HTERT RPE-1 (cell line): ENCODE data around the gene PBX2.
"Not testable (repeated sequence)": the region's sequence is repeated elsewhere in the genome, so short reads cannot be mapped to it uniquely, and the experiment has no call there.

Experiments
- in situ Hi-C: fragments of 300-500 bp; cut with MboI; formaldehyde crosslinking; loops from 4 replicates; pipeline ENCODE4 v1.14.3; 2020; ENCODE audit warnings: low sequenced_read_pairs

The PBX2 gene

GRCh38 chr6:32190054-32190851 lies at the start of gene PBX2:
Gene PBX2 (minus strand): TSS chr6:32190202. CDS start chr6:32189915, 287 bp downstream.
- in situ Hi-C loops = no loop called here

DNA sequence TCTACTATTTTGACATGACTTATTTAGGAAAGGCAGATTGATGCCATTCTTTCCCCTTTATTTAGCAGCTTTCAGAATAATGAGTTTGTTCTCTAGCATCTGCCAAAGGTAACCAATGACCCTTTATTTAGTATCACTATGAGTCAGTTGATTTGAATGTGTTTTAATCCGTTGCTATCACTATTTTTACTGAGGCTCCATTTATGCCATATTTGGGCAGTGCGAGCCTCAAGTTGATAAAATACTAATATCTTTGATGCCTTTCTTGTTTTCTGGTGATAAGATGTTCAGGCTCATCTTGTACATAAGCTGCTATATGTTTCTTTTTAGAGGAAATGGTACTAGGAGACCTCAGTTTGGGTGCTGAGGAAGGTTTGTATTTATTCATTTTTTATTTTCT lies 49.5 kb upstream of the PBX2 start:
- in situ Hi-C loops = no loop called here

DNA sequence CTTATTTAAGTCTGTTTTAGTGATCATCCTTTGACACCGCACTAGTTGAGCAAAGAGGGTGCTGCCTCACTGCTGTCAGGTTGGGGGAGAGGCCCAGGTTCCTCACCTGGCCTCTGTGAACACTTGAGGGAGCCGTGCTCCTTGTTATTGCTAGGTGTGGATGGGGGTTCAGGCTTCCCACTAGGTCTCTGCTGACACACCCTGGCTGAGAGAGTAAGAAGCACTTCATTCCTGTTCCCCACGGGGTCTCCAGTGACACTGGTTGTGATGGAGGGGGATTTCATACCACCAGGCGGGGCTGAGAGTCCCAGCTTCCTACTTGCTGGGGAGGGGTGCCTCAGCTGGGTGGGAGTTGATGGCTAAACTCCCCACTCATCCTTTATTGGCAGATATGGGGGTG lies 44.9 kb upstream of the PBX2 start:
- in situ Hi-C loops = no loop called here

DNA sequence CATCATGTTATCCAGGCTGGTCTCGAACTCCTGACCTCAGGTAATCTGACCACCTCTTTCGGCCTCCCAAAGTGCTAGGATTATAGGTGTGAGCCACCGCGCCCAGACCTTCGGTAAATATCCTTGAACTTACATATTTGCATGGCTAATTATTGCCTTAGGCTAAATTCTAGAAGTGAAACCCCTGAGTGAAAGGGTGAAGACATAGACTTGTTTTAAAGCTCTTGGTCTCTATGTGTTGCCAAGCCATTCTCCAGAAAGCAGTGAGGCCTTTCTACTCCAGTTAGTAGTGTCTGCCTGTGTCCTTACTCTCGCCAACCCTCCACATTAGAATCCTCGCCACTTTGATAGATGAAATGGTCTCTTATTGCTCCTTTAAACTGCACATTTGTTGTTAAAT lies 36.4 kb upstream of the PBX2 start:
- in situ Hi-C loops = no loop called here

GRCh38 chr6:32224696-32225095 lies 34.7 kb upstream of the PBX2 start:
- in situ Hi-C loops = no loop called here

DNA sequence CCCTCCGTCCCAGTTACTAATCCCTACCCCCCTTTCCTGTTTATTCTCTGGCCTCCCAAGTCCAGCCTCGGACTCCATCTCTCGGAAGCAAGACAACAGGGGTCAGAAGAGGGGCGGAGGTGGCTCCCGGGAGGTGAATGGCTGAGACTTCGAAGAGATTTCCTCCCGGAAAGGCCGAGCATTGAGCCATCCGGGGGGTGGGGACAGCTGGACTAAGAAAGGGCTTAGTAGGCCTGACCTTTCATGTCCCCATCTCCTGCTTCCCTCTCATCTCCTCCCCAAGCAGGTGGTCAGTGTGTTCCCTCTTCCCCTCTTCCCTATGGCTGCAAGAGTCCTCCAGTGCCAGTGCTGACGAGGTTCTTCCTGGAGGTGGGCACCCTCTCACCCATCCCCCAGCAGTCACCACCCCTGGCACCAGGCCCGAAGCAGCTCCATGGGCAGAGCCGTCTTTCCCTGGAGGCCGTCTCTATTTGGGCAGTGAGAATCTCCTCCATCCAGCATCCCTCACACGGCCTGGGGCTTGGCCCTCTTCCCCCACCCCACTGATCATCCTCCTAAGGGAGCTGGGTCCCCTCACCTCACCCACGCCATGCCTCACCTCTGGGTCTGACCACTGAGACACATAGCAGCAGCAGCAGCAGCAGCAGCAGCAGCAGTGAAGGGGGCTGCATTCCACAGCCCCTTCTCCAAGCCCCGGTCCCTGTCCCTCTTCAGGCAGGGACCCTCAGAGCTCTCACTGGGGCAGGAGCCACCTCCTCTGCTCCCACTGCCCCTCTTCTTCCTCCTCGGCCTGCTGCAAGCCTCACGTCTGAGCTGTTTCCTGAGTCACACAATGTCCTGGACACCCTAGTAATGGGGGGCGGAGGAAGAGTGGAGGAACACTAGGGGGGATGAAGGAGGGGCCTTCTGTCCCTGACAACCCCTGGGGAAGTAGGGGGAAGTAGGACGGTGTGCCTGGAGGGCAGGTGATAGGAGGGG lies 33.5 kb upstream of the PBX2 start, which contains the start of gene NOTCH4:
NOTCH4 (minus strand) TSS at position 810 of the 978 bp plus-strand sequence; CDS start at position 671, 139 bp downstream.
- in situ Hi-C loops = no loop called here

GRCh38 chr6:32222333-32223230 lies 32.6 kb upstream of the PBX2 start:
- in situ Hi-C loops = no loop called here

DNA sequence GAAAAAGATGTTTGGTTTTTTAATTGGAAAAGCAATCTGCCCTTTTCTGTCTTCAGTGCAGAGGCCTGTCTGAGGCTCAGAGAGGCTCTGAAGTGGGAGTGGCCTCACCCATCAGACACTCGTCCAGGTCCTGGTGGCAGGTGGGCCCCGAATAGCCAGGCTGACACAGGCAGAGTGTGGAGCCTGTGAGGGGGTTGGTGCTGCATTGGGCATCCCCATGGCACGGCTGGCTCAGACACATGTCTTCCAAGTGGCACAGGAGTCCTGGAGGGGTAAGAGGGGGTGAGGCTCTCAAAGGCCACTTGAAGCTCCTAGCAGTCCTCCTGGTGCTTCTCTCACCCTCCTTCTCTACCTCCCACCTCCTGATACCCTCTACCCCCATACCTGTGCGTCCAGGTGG lies 30.0 kb upstream of the PBX2 start:
- in situ Hi-C loops = no loop called here

- in situ Hi-C loops = no loop called here
These were observed 28.2 kb upstream of the PBX2 start for GRCh38 chr6:32218167-32218566.

GRCh38 chr6:32216998-32217397 lies 27.0 kb upstream of the PBX2 start:
- in situ Hi-C loops = no loop called here

DNA sequence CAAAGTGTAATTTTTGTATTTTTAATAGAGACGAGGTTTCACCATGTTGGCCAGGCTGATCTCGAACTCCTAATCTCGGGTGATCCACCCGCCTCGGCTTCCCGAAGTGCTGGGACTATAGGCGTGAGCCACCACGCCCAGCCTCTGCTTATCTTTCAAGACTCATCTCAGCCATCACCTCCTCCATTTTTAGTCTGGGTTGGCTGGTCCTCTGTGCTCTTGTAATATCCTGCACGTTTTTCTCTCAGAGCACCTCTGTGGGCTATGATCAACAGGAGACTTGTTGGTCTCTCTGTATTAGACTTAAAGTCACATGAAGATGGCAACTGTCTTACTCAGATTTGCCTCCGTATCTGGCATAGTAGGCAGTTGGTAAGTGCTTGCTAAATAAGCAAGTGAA lies 26.3 kb upstream of the PBX2 start:
- in situ Hi-C loops = no loop called here

DNA sequence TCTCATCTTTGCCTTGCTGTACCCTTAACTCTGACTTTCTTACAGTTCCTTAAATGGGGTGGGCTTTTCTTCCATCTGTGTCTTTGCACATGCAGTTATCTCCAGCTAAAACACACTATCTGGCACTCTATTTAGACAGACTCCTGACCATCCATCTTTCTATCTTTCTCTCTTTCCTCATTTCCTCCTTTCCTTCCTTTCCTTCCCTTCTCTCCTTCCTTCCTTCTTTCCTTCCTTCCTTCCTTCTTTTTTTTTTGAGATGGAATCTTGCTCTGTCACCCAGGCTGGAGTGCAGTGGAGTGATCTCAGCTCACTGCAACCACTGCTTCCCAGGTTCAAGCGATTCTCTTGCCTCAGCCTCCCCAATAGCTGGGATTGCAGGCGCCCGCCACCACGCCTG lies 25.6 kb upstream of the PBX2 start:
- in situ Hi-C loops = no loop called here

- in situ Hi-C loops = no loop called here
These were observed 24.1 kb upstream of the PBX2 start for GRCh38 chr6:32214126-32214525.

GRCh38 chr6:32213649-32214048 lies 23.6 kb upstream of the PBX2 start:
- in situ Hi-C loops = no loop called here

DNA sequence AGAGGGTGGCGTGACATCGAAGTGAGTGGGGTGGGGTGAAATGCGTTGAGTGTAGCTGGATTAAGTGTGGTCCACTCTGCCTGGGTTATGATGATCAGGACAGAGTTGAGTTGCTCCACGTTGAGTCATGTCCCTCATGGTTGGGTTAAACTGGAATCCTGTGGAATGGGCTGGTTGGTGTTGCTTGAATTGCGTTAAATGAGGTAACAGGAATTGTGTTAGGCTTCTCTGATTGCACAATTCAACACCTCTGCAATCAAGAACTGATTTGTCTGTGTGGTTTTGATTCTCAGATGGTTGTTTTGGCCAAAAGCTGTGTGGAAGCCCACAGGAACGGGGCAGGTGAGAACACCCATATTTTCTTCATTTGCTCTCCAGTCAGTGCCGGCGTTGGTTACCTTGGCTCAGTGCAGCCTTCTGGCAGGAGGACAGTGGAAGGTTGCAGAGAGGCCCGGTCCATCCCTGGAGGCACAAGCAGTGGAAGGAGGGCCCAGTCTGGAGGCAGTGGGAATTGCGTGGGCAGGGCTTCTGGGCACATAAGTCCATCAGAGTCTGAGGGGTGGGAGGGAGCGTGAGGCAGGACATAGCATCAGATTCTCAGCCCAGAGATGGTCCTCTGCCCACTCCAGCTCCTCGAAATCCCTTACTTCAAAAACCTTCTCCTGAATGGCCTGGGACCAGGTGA lies 22.2 kb upstream of the PBX2 start:
- in situ Hi-C loops = no loop called here

- in situ Hi-C loops = not testable (repeated sequence)
These were observed 21.4 kb upstream of the PBX2 start for GRCh38 chr6:32211432-32211831.

GRCh38 chr6:32210191-32210601 lies 20.2 kb upstream of the PBX2 start:
- in situ Hi-C loops = no loop called here

- in situ Hi-C loops = no loop called here
These were observed 19.0 kb upstream of the PBX2 start for GRCh38 chr6:32208996-32209395.

- in situ Hi-C loops = no loop called here
These were observed 14.3 kb upstream of the PBX2 start for GRCh38 chr6:32204268-32204715.
